WTC11 (cell line): ENCODE results near the gene ADPGK. TPM values are rescaled to one million over a fixed set of nuclear protein-coding genes. Genes with fewer than 3 reads are reported as not detected.
"Not testable (repeated sequence)": the region's sequence is repeated elsewhere in the genome, so short reads cannot be mapped to it uniquely, and the experiment has no call there.

Experiments
- ATAC-seq: fragments of 200-7000 bp; cut with Tn5 transposase; 2 replicates; pipeline ENCODE4 v1.10.0; 2021; ENCODE audit warnings: mild to moderate bottlenecking, moderate library complexity
- CTCF ChIA-PET: fragments of 300-600 bp; sonication (Branson Sonifier 250); formaldehyde crosslinking; loops from one replicate; lab custom pipeline; 2021; ENCODE audit warnings: antibody characterized with exemption; lab: Charles Lee
- POLR2A ChIA-PET: fragments of 350-600 bp; sonication (Branson Sonifier 250); formaldehyde crosslinking; loops from one replicate; lab custom pipeline; 2021; ENCODE audit warnings: antibody characterized with exemption; lab: Charles Lee
- DNase-seq: peaks from one replicate; pipeline ENCODE4 v3.0.0; 2021; ENCODE audit warnings: low spot score
- H3K27ac Mint-ChIP-seq: 2 replicates; pipeline ENCODE4 v1.8.0; 2021; ENCODE audit warnings: mixed read lengths
- H3K27me3 Mint-ChIP-seq: 2 replicates; pipeline ENCODE4 v1.8.0; 2021; ENCODE audit warnings: low read depth, mild to moderate bottlenecking, moderate library complexity, mixed read lengths
- H3K36me3 Mint-ChIP-seq: 2 replicates; pipeline ENCODE4 v1.8.0; 2021; ENCODE audit warnings: mixed read lengths
- H3K4me1 Mint-ChIP-seq: 2 replicates; pipeline ENCODE4 v1.8.0; 2022; ENCODE audit warnings: mixed read lengths
- H3K4me3 Mint-ChIP-seq: 2 replicates; pipeline ENCODE4 v1.8.0; 2021; ENCODE audit warnings: mild to moderate bottlenecking, moderate library complexity, mixed read lengths
- H3K9me3 Mint-ChIP-seq: 2 replicates; pipeline ENCODE4 v1.8.0; 2021; ENCODE audit warnings: mixed read lengths
- CREB1 ChIP-seq: sonication (generic); formaldehyde crosslinking; IDR thresholded peaks from 2 replicates; pipeline ENCODE4 v1.8.0; 2023; ENCODE audit warnings: mild to moderate bottlenecking, missing genetic modification reagents
- FOXP1 ChIP-seq: sonication (generic); formaldehyde crosslinking; IDR thresholded peaks from 2 replicates; pipeline ENCODE4 v1.8.0; 2022; ENCODE audit warnings: missing genetic modification reagents, mild to moderate bottlenecking, moderate library complexity, borderline replicate concordance
- NFE2L1 ChIP-seq: sonication (generic); formaldehyde crosslinking; IDR thresholded peaks from 2 replicates; pipeline ENCODE4 v1.8.1; 2023; ENCODE audit warnings: missing genetic modification reagents
- NR1H2 ChIP-seq: sonication (generic); formaldehyde crosslinking; IDR thresholded peaks from 2 replicates; pipeline ENCODE4 v1.9.0; 2021; ENCODE audit warnings: mild to moderate bottlenecking, moderate library complexity, missing genetic modification reagents
- RORB ChIP-seq: fragments of 250-450 bp; sonication (Bioruptor Pico); IDR thresholded peaks from 2 replicates; pipeline ENCODE4 v1.9.0; 2021; ENCODE audit warnings: mild to moderate bottlenecking
- ZNF138 ChIP-seq: sonication (generic); formaldehyde crosslinking; conservative IDR thresholded peaks from 2 replicates; pipeline ENCODE4 v1.8.1; 2022; ENCODE audit warnings: mild to moderate bottlenecking, moderate library complexity, missing genetic modification reagents
- ZNF263 ChIP-seq: sonication (generic); formaldehyde crosslinking; IDR thresholded peaks from 2 replicates; pipeline ENCODE4 v1.8.1; 2022; ENCODE audit warnings: low read depth, mild to moderate bottlenecking, moderate library complexity, missing genetic modification reagents
- total RNA-seq: library from RNA; stranded (reverse); gene quantifications from 3 replicates; pipeline ENCODE4 v1.2.3, GENCODE V29; 2021
- TF ChIP-seq, protein P1 (sequence below): sonication (generic); formaldehyde crosslinking; IDR thresholded peaks from 2 replicates; pipeline ENCODE4 v1.8.1; 2022; ENCODE audit warnings: mild to moderate bottlenecking, missing genetic modification reagents, moderate library complexity, borderline replicate concordance
- TF ChIP-seq, protein P2 (sequence below): sonication (generic); formaldehyde crosslinking; IDR thresholded peaks from 2 replicates; pipeline ENCODE4 v1.8.0; 2022; ENCODE audit warnings: mild to moderate bottlenecking, missing genetic modification reagents
- TF ChIP-seq, protein P3 (sequence below): sonication (generic); formaldehyde crosslinking; conservative IDR thresholded peaks from 2 replicates; pipeline ENCODE4 v1.8.1; 2022; ENCODE audit warnings: mild to moderate bottlenecking, missing genetic modification reagents
- TF ChIP-seq, protein P4 (sequence below): fragments of 250-450 bp; sonication (Bioruptor Pico); IDR thresholded peaks from 2 replicates; pipeline ENCODE4 v1.9.0; 2021; ENCODE audit warnings: mild to moderate bottlenecking, borderline replicate concordance
- TF ChIP-seq, protein P5 (sequence below): fragments of 250-450 bp; sonication (Bioruptor Pico); IDR thresholded peaks from 2 replicates; pipeline ENCODE4 v1.9.0; 2021; ENCODE audit warnings: moderate library complexity, mild to moderate bottlenecking, inconsistent platforms, borderline replicate concordance
- TF ChIP-seq, protein P6 (sequence below): fragments of 250-450 bp; sonication (Bioruptor Pico); IDR thresholded peaks from 2 replicates; pipeline ENCODE4 v1.9.0; 2021; ENCODE audit warnings: mild to moderate bottlenecking
- TF ChIP-seq, protein P7 (sequence below): sonication (generic); formaldehyde crosslinking; IDR thresholded peaks from 2 replicates; pipeline ENCODE4 v1.8.1; 2023; ENCODE audit warnings: mild to moderate bottlenecking, missing genetic modification reagents, moderate library complexity

ADPGK gene
- total RNA-seq, 1 experiment from 2014 or later: 37.9 TPM

DNA sequence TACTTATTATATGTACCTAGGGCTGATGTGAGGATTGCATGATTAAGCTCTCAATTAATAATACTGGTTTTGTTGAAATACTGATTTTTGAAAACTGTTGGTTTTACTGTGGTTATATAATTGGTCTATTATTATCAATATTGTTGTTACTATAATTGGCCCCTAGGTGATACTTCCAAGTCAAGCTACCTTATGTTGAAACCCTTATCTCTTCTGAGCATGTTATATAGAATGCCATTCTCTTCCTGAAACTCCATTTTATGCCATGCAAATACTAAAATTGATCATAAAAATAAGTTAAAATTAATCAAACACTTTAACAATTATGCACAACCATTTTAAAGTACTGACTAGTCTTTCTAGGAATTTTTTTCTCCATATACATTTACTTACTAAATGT lies 51.5 kb downstream of the ADPGK start (continued):
- TF ChIP-seq, protein P1, sequence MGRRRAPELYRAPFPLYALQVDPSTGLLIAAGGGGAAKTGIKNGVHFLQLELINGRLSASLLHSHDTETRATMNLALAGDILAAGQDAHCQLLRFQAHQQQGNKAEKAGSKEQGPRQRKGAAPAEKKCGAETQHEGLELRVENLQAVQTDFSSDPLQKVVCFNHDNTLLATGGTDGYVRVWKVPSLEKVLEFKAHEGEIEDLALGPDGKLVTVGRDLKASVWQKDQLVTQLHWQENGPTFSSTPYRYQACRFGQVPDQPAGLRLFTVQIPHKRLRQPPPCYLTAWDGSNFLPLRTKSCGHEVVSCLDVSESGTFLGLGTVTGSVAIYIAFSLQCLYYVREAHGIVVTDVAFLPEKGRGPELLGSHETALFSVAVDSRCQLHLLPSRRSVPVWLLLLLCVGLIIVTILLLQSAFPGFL (CRISPR knock-in tag): no peak
- TF ChIP-seq RORB (CRISPR knock-in tag) (no peak), FOXP1 (CRISPR knock-in tag) (no peak), ZNF263 (CRISPR knock-in tag) (no peak)
- TF ChIP-seq, protein P2, sequence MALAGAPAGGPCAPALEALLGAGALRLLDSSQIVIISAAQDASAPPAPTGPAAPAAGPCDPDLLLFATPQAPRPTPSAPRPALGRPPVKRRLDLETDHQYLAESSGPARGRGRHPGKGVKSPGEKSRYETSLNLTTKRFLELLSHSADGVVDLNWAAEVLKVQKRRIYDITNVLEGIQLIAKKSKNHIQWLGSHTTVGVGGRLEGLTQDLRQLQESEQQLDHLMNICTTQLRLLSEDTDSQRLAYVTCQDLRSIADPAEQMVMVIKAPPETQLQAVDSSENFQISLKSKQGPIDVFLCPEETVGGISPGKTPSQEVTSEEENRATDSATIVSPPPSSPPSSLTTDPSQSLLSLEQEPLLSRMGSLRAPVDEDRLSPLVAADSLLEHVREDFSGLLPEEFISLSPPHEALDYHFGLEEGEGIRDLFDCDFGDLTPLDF: no peak
- TF ChIP-seq, protein P3, sequence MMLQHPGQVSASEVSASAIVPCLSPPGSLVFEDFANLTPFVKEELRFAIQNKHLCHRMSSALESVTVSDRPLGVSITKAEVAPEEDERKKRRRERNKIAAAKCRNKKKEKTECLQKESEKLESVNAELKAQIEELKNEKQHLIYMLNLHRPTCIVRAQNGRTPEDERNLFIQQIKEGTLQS (CRISPR knock-in tag): no peak

DNA sequence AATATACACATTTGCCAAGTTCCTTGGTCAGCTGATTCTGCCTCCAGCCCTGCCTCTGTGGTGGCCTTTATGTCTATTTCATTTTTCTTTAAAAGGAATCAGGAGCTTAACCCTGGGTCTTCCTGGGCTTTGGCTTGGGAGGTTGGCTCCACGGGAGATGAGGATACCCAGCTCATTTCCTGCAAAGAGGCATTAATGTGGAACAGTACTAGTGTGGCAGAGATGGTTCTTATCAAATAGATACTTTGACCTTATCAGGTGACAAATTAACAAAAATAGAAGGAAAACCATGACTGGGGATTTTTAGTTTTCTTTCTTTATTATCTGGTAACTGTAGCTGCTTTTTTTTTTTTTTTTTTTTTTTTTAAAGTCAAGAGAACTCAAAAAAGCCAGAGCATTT lies 54.7 kb downstream of the ADPGK start:
- POLR2A ChIA-PET: interaction anchor here (0.7 kb wide), 2 partner anchors 11 to 167 kb away, joined by 4 to 5 read pairs; no protein-coding TSS in a partner anchor
- TF ChIP-seq, protein P4, sequence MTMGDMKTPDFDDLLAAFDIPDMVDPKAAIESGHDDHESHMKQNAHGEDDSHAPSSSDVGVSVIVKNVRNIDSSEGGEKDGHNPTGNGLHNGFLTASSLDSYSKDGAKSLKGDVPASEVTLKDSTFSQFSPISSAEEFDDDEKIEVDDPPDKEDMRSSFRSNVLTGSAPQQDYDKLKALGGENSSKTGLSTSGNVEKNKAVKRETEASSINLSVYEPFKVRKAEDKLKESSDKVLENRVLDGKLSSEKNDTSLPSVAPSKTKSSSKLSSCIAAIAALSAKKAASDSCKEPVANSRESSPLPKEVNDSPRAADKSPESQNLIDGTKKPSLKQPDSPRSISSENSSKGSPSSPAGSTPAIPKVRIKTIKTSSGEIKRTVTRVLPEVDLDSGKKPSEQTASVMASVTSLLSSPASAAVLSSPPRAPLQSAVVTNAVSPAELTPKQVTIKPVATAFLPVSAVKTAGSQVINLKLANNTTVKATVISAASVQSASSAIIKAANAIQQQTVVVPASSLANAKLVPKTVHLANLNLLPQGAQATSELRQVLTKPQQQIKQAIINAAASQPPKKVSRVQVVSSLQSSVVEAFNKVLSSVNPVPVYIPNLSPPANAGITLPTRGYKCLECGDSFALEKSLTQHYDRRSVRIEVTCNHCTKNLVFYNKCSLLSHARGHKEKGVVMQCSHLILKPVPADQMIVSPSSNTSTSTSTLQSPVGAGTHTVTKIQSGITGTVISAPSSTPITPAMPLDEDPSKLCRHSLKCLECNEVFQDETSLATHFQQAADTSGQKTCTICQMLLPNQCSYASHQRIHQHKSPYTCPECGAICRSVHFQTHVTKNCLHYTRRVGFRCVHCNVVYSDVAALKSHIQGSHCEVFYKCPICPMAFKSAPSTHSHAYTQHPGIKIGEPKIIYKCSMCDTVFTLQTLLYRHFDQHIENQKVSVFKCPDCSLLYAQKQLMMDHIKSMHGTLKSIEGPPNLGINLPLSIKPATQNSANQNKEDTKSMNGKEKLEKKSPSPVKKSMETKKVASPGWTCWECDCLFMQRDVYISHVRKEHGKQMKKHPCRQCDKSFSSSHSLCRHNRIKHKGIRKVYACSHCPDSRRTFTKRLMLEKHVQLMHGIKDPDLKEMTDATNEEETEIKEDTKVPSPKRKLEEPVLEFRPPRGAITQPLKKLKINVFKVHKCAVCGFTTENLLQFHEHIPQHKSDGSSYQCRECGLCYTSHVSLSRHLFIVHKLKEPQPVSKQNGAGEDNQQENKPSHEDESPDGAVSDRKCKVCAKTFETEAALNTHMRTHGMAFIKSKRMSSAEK (CRISPR knock-in tag): no peak
- no peak for TF ChIP-seq ZNF138
- TF ChIP-seq, protein P5, sequence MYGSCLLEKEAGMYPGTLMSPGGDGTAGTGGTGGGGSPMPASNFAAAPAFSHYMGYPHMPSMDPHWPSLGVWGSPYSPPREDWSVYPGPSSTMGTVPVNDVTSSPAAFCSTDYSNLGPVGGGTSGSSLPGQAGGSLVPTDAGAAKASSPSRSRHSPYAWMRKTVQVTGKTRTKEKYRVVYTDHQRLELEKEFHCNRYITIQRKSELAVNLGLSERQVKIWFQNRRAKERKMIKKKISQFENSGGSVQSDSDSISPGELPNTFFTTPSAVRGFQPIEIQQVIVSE (CRISPR knock-in tag): no peak
- TF ChIP-seq, all 79 proteins: peak for 0
- DNase-seq (no peak), ATAC-seq (no peak)
- CTCF ChIA-PET: interaction anchor here (0.6 to 1.3 kb wide), 4 partner anchors 8 to 715 kb away, joined by 3 to 4 read pairs (median 4); no protein-coding TSS in a partner anchor
- Mint-ChIP-seq H3K4me1 (0 out of 2 replicates have a peak, but pooled peaks cover 4% of the 10 kb centered on the region), H3K27me3 (no peaks in the 10 kb centered on the region), H3K27ac (0 out of 2 replicates have a peak overlapping the region, but pooled peaks have one; percentile 39), H3K36me3 (peaks cover 36% of the 10 kb centered on the region), H3K4me3 (no peak overlapping the region), H3K9me3 (no peaks in the 10 kb centered on the region)

DNA sequence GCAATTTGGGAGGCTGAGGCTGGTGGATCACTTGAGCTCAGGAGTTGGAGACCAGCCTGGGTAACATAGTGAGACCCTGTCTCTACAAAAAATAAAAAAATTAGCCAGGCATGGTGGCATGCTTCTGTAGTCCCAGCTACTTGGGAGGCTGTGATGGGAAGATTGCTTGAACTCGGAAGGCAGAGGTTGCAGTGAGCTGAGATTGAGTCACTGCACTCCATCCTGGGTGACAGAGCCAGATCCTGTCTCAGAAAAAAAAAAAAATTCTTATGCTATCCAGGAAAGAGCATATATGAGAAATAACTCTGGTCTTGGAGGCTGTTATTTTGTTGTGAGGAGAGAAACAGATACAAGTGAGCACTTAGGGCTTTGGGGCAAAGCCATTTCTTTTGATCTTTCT lies 55.3 kb downstream of the ADPGK start:
- H3K27ac Mint-ChIP-seq, DNase-seq, ATAC-seq, H3K9me3 Mint-ChIP-seq, H3K27me3 Mint-ChIP-seq, H3K4me1 Mint-ChIP-seq, H3K4me3 Mint-ChIP-seq, POLR2A ChIA-PET: not testable (repeated sequence)
- CTCF ChIA-PET: interaction anchor here (1.0 to 1.3 kb wide), 2 partner anchors 57 to 537 kb away, joined by 3 read pairs; no protein-coding TSS in a partner anchor
- peaks cover 33% of the 10 kb centered on the region for H3K36me3 Mint-ChIP-seq

DNA sequence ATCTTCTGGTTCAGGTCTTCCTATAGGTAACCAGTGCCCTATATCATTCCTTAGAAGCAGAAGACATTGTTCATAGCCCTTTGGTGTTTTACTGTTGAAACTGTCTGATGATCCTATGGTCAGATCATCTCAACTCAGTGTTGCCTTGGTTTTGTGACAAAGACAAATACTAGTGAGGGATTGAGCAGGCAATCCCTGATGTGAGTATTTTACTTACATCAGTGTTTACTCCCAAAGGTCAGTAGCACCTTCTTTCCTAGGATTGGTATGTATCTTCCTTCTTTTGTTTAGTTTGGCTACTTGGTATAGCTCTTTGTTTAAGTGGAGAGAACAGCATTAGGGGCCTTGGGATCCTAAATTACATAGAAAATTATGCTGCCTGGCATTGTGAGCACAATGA lies 56.4 kb downstream of the ADPGK start:
- peaks cover 26% of the 10 kb centered on the region for H3K36me3 Mint-ChIP-seq
- CTCF ChIA-PET: interaction anchor here (1.1 kb wide), 1 partner anchor 546 kb away, joined by 3 read pairs; no protein-coding TSS in a partner anchor

DNA sequence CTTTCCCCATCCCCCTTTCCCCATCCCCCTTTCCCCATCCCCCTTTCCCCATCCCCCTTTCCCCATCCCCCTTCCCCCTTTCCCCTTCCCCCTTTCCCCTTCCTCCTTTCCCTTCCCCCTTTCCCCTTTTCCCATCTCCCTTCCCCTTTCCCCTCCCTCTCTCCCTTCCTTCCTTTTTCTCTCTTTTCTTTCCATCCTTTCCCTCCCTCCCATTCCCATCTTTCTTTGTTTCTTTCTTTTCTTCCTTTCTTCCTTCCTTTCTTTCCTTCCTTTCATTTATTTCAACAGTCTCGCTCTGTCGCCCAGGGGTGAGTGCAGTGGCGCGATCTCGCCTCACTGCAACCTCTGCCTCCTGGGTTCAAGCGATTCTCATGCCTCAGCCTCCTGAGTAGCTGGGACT lies 57.7 kb downstream of the ADPGK start:
- POLR2A ChIA-PET, H3K9me3 Mint-ChIP-seq, H3K27me3 Mint-ChIP-seq, H3K27ac Mint-ChIP-seq, CTCF ChIA-PET, DNase-seq, ATAC-seq, H3K4me3 Mint-ChIP-seq: not testable (repeated sequence)
- peaks cover 19% of the 10 kb centered on the region for H3K36me3 Mint-ChIP-seq
- H3K4me1 Mint-ChIP-seq: peaks cover 19% of the 10 kb centered on the region

More for the DNA sequence above, 56.4 kb downstream of the ADPGK start:
- TF ChIP-seq NFE2L1 (no peak), CREB1 (CRISPR knock-in tag) (no peak), NR1H2 (CRISPR knock-in tag) (no peak)
- TF ChIP-seq, protein P6, sequence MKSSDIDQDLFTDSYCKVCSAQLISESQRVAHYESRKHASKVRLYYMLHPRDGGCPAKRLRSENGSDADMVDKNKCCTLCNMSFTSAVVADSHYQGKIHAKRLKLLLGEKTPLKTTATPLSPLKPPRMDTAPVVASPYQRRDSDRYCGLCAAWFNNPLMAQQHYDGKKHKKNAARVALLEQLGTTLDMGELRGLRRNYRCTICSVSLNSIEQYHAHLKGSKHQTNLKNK (CRISPR knock-in tag): no peak
- TF ChIP-seq, protein P7, sequence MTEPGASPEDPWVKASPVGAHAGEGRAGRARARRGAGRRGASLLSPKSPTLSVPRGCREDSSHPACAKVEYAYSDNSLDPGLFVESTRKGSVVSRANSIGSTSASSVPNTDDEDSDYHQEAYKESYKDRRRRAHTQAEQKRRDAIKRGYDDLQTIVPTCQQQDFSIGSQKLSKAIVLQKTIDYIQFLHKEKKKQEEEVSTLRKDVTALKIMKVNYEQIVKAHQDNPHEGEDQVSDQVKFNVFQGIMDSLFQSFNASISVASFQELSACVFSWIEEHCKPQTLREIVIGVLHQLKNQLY (CRISPR knock-in tag): no peak
- H3K4me1 Mint-ChIP-seq: peaks cover 10% of the 10 kb centered on the region
- H3K9me3 Mint-ChIP-seq: no peaks in the 10 kb centered on the region
- no peak overlapping the region for H3K27ac Mint-ChIP-seq
- DNase-seq (no peak), ATAC-seq (no peak)
- no peaks in the 10 kb centered on the region for H3K27me3 Mint-ChIP-seq
- no peak overlapping the region for H3K4me3 Mint-ChIP-seq
- POLR2A ChIA-PET: no interaction called here
